Measurements from ENCODE around the gene AGPAT4. TPM values are rescaled to one million over a fixed set of nuclear protein-coding genes. Genes with fewer than 3 reads are reported as not detected.

The AGPAT4 gene
- total RNA-seq, 1 experiment from 2014 or later: 22.0 TPM

DNA sequence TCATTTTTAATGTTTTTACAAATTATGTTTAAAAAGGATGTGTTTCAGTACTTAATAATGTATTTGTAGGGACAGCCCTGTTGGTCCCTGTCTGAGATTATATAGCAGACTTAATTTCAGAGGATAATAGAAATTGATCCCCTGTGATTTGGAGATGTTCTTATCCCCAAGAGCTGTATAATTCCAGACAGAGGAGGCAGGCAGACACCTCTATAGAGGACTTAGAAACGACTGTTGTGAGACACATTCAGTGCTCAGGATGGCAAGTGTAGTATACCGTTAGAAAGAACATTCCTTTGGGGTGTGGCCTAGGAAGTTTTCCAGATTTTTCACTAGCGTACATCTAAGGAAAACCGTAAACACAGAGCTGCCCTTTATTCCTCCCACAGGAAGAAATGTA is 164.5 kb downstream of the AGPAT4 start:
- no peaks in the 10 kb centered on the region for H3K79me2 ChIP-seq (ENCODE audit: insufficient read depth, low read length)
- no peaks in the 10 kb centered on the region for H3K4me1 Mint-ChIP-seq
- no peak overlapping the region for H2BK20ac ChIP-seq (ENCODE audit: low read depth, low read length, poor library complexity, severe bottlenecking)
- H3K9me3 Mint-ChIP-seq: no peaks in the 10 kb centered on the region
- H3T11ph ChIP-seq (ENCODE audit: low read length): no peak overlapping the region
- H3K23me2 ChIP-seq (ENCODE audit: insufficient read length, low read depth, low read length, poor library complexity, severe bottlenecking): no peaks in the 10 kb centered on the region
- no peak overlapping the region for H4K5ac ChIP-seq (ENCODE audit: insufficient read length, low read depth, low read length)
- no peak overlapping the region for H3K4ac ChIP-seq (ENCODE audit: low read depth, low read length)
- no CpG with 5 or more reads among the region's 4 CpGs for WGBS (ENCODE audit: extremely low coverage, insufficient read length, low lambda C conversion rate)
- no peak overlapping the region for H3K27ac ChIP-seq (ENCODE audit: insufficient read length, low read depth, low read length)
- H3K27ac Mint-ChIP-seq: no peak overlapping the region
- no peak overlapping the region for H3K56ac ChIP-seq (ENCODE audit: insufficient read length, low read depth, low read length)
- no peaks in the 10 kb centered on the region for H3K9me3 ChIP-seq (ENCODE audit: control insufficient read depth, low read depth, low read length)
- H2BK15ac ChIP-seq (ENCODE audit: low read depth, low read length): no peak overlapping the region
- no peak overlapping the region for H2AK5ac ChIP-seq (ENCODE audit: insufficient read length, low read length)
- H4K91ac ChIP-seq (ENCODE audit: insufficient read length, low read depth, low read length): no peak overlapping the region
- no peaks in the 10 kb centered on the region for H3K79me1 ChIP-seq (ENCODE audit: insufficient read depth, low read depth, low read length, poor library complexity, severe bottlenecking)
- H3K23ac ChIP-seq (ENCODE audit: insufficient read length, low read depth, low read length): no peak overlapping the region
- no peak overlapping the region for H4K8ac ChIP-seq (replicated peaks; ENCODE audit: insufficient read length, low read depth, low read length)
- TF ChIP-seq, protein P1, sequence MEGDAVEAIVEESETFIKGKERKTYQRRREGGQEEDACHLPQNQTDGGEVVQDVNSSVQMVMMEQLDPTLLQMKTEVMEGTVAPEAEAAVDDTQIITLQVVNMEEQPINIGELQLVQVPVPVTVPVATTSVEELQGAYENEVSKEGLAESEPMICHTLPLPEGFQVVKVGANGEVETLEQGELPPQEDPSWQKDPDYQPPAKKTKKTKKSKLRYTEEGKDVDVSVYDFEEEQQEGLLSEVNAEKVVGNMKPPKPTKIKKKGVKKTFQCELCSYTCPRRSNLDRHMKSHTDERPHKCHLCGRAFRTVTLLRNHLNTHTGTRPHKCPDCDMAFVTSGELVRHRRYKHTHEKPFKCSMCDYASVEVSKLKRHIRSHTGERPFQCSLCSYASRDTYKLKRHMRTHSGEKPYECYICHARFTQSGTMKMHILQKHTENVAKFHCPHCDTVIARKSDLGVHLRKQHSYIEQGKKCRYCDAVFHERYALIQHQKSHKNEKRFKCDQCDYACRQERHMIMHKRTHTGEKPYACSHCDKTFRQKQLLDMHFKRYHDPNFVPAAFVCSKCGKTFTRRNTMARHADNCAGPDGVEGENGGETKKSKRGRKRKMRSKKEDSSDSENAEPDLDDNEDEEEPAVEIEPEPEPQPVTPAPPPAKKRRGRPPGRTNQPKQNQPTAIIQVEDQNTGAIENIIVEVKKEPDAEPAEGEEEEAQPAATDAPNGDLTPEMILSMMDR (conservative IDR thresholded peaks at IDR 0.05): no peak
- DNase-seq: no peak
- H3K9ac ChIP-seq (ENCODE audit: extremely low read depth, insufficient read length, low read length): no peak overlapping the region
- no peak overlapping the region for H3K18ac ChIP-seq (ENCODE audit: insufficient read length, low read depth, low read length)
- no peak overlapping the region for H3K14ac ChIP-seq (ENCODE audit: insufficient read depth, low read length)
- H3K4me3 Mint-ChIP-seq: no peak overlapping the region
- no peaks in the 10 kb centered on the region for H3K4me1 ChIP-seq (ENCODE audit: insufficient read depth, low read length)
- no peak overlapping the region for H3K4me2 ChIP-seq (ENCODE audit: insufficient read depth, insufficient read length, low read length)
- H3K27me3 Mint-ChIP-seq (ENCODE audit: low read depth): no peaks in the 10 kb centered on the region
- no peak overlapping the region for H2BK12ac ChIP-seq (ENCODE audit: insufficient read length, low read depth, low read length)
- no peaks in the 10 kb centered on the region for H4K20me1 ChIP-seq (ENCODE audit: control insufficient read depth, insufficient read depth, insufficient read length)
- H3K27me3 ChIP-seq (ENCODE audit: insufficient read depth, low read length): no peaks in the 10 kb centered on the region
- H2AFZ ChIP-seq (ENCODE audit: low read length): no peak overlapping the region
- no peak overlapping the region for H2BK5ac ChIP-seq (ENCODE audit: insufficient read length, low read length)
- no peak overlapping the region for H2BK120ac ChIP-seq (ENCODE audit: low read depth, low read length, poor library complexity, severe bottlenecking)
- peaks cover 40 to 89% (median 75%) of the 10 kb centered on the region in 3 experiments; a peak in 6 of 7 replicates for H3K36me3 Mint-ChIP-seq (ENCODE audit: insufficient read depth in 1 of 3, low read depth in 3 of 3)
